ENCODE measurements around the gene BOC. TPM values are rescaled to one million over a fixed set of nuclear protein-coding genes. Genes with fewer than 3 reads are reported as not detected.

Gene BOC
- total and polyA plus RNA-seq, 2 of the 13 experiments (the other 11 are each of a cell fraction or from before 2014, with no cell fraction given): 0.04 TPM; not detected in 1

DNA sequence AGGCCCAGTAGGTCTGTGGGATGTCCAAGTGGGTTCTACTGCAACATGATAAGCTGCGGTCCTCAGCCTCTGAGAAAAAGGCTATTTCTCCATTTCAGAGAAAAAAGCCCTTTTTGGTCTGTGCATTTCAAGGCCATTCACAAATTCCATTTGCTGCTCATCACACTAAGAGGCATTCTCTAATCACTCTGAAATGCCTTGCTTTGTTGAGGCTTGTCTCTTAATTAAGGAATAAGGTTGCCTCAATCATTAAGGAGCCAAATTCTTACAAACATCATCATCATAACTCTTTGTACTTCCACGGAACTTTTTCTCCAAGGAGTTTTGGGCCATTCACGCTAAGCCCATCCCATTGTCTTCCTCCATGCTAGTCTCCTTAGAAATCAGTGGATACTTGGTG lies 74.4 kb downstream of the BOC start:
- no peak overlapping the region for H3K4me2 ChIP-seq (ENCODE audit: low read depth, low read length)
- peaks cover 10% of the 10 kb centered on the region; the same call in 1 of the 2 replicates for H3K4me1 ChIP-seq (ENCODE audit: insufficient read depth, low read length)
- TF ChIP-seq SCMH1 (CRISPR knock-in tag; IDR thresholded peaks at IDR 0.05; ENCODE audit: borderline replicate concordance) (no peak), ZNF510 (CRISPR knock-in tag; IDR thresholded peaks at IDR 0.05; ENCODE audit: low read depth) (no peak), PAWR (CRISPR knock-in tag; IDR thresholded peaks at IDR 0.05; ENCODE audit: borderline replicate concordance) (no peak), ZNF235 (CRISPR knock-in tag; IDR thresholded peaks at IDR 0.05; ENCODE audit: borderline replicate concordance) (no peak), SPEN (CRISPR knock-in tag; IDR thresholded peaks at IDR 0.05; ENCODE audit: low read depth) (no peak), NFKB2 (CRISPR knock-in tag; IDR thresholded peaks at IDR 0.05; ENCODE audit: borderline replicate concordance) (no peak)
- in situ Hi-C loops (cut with HindIII; ENCODE audit: extremely low pct_ligation_motif_present, low pct_unique_long_range_greater_than_20kb) (loop anchor here (5.0 kb wide), 1 partner anchor 233 kb away; no protein-coding TSS in a partner anchor), intact Hi-C loops (cut with micrococcal nuclease; ENCODE audit: unreplicated experiment) (no loop called here)
- no peaks in the 10 kb centered on the region for H4K20me1 ChIP-seq (ENCODE audit: insufficient read depth, low read length)
- peaks cover 0 to 17% of the 10 kb centered on the region in 2 experiments; a peak in 2 of 5 replicates for H3K27me3 ChIP-seq (ENCODE audit: control insufficient read depth in 1 of 2, insufficient read depth in 2 of 2, low read length in 2 of 2)
- ChIA-PET CTCF (ENCODE audit: low intra/inter-chr PET ratio, low total read pairs) (no interaction called here), POLR2A (no interaction called here)
- no peaks in the 10 kb centered on the region for H3K79me2 ChIP-seq (ENCODE audit: insufficient read depth, low read length)
- ATAC-seq (no peak), DNase-seq (ENCODE audit: low spot score) (no peak), FAIRE-seq (no peak)
- H2AFZ ChIP-seq (ENCODE audit: low read length): no peak overlapping the region
- 33% methylated on average over 2 of the region's 3 CpGs for WGBS (ENCODE audit: low lambda C conversion rate)
- no peak overlapping the region for H3K27ac ChIP-seq (ENCODE audit: extremely low read length, insufficient read depth, low read length)
- H3K4me3 ChIP-seq (replicated peaks in 1 of 3; ENCODE audit: insufficient read depth in 1 of 3, low read depth in 2 of 3, low read length in 3 of 3): no peak overlapping the region
- H3K36me3 ChIP-seq (replicated peaks in 1 of 2; ENCODE audit: control insufficient read depth in 1 of 2, insufficient read depth in 2 of 2, low read length in 2 of 2): no peaks in the 10 kb centered on the region
- H3K9ac ChIP-seq (ENCODE audit: insufficient read depth, low read depth, low read length): no peak overlapping the region
- H3K9me3 ChIP-seq (ENCODE audit: low read length): no peaks in the 10 kb centered on the region
- no TSS peak for BruUV-seq (replicated peaks)

- Histone ChIP-seq H3K4me1 (ENCODE audit: insufficient read depth, low read length) (peaks cover 10% of the 10 kb centered on the region; the same call in 1 of the 2 replicates), H3K36me3 (replicated peaks in 1 of 2; ENCODE audit: control insufficient read depth in 1 of 2, insufficient read depth in 2 of 2, low read length in 2 of 2) (no peaks in the 10 kb centered on the region), H3K27ac (ENCODE audit: extremely low read length, insufficient read depth, low read length) (no peak overlapping the region), H3K9ac (ENCODE audit: insufficient read depth, low read depth, low read length) (no peak overlapping the region), H2AFZ (ENCODE audit: low read length) (no peak overlapping the region), H3K9me3 (ENCODE audit: low read length) (no peaks in the 10 kb centered on the region), H3K79me2 (ENCODE audit: insufficient read depth, low read length) (no peaks in the 10 kb centered on the region), H3K4me2 (ENCODE audit: low read depth, low read length) (no peak overlapping the region), H3K4me3 (replicated peaks in 1 of 3; ENCODE audit: insufficient read depth in 1 of 3, low read depth in 2 of 3, low read length in 3 of 3) (no peak overlapping the region), H3K27me3 (ENCODE audit: control insufficient read depth in 1 of 2, insufficient read depth in 2 of 2, low read length in 2 of 2) (peaks cover 0 to 15% of the 10 kb centered on the region in 2 experiments; a peak in 2 of 5 replicates), H4K20me1 (ENCODE audit: insufficient read depth, low read length) (no peaks in the 10 kb centered on the region)
- in situ Hi-C loops (cut with HindIII; ENCODE audit: extremely low pct_ligation_motif_present, low pct_unique_long_range_greater_than_20kb) (loop anchor here (5.0 kb wide), 1 partner anchor 234 kb away; no protein-coding TSS in a partner anchor), intact Hi-C loops (cut with micrococcal nuclease; ENCODE audit: unreplicated experiment) (no loop called here)
- POLR2A ChIA-PET: no interaction called here
- WGBS (ENCODE audit: low lambda C conversion rate): 63% methylated on average over 6 of the region's 6 CpGs
- FAIRE-seq (no peak), ATAC-seq (no peak), DNase-seq (ENCODE audit: low spot score) (no peak)
- CTCF ChIA-PET (ENCODE audit: low intra/inter-chr PET ratio, low total read pairs): interaction anchor here (3.2 kb wide), 1 partner anchor 235 kb away, joined by 61 read pairs; no protein-coding TSS in a partner anchor
- BruUV-seq (replicated peaks): no TSS peak
- TF ChIP-seq CBX5 (CRISPR knock-in tag; IDR thresholded peaks at IDR 0.05; ENCODE audit: borderline replicate concordance) (no peak), MBNL3 (CRISPR knock-in tag; conservative IDR thresholded peaks at IDR 0.05) (no peak), PITX1 (CRISPR knock-in tag; IDR thresholded peaks at IDR 0.05) (no peak), ZKSCAN1 (IDR thresholded peaks at IDR 0.05; ENCODE audit: low read length) (no peak), NPAS2 (CRISPR knock-in tag; IDR thresholded peaks at IDR 0.05; ENCODE audit: borderline replicate concordance) (no peak), DR1 (CRISPR knock-in tag; IDR thresholded peaks at IDR 0.05) (no peak), GRHL1 (CRISPR knock-in tag; conservative IDR thresholded peaks at IDR 0.05) (no peak), RFXANK (CRISPR knock-in tag; IDR thresholded peaks at IDR 0.05) (no peak), BORCS8-MEF2B (CRISPR knock-in tag; IDR thresholded peaks at IDR 0.05) (no peak), ZNF883 (CRISPR knock-in tag; IDR thresholded peaks at IDR 0.05; ENCODE audit: not compliant biosample characterization) (no peak), SNAI1 (CRISPR knock-in tag; IDR thresholded peaks at IDR 0.05; ENCODE audit: borderline replicate concordance) (no peak), ZNF263 (CRISPR knock-in tag; IDR thresholded peaks at IDR 0.05) (no peak)
- TF ChIP-seq, protein P1, sequence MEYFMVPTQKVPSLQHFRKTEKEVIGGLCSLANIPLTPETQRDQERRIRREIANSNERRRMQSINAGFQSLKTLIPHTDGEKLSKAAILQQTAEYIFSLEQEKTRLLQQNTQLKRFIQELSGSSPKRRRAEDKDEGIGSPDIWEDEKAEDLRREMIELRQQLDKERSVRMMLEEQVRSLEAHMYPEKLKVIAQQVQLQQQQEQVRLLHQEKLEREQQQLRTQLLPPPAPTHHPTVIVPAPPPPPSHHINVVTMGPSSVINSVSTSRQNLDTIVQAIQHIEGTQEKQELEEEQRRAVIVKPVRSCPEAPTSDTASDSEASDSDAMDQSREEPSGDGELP (IDR thresholded peaks at IDR 0.05; ENCODE audit: borderline replicate concordance, low read depth): no peak
These were observed 75.2 kb downstream of the BOC start for GRCh38 chr3:113286524-113286923.

Data from HepG2 (cell line).